Neural progenitor cell (in vitro differentiated cells): Measurements from ENCODE around the gene STRN3. TPM values are rescaled to one million over a fixed set of nuclear protein-coding genes. Genes with fewer than 3 reads are reported as not detected.

Experiments used
- DNase-seq: peaks from one replicate; pipeline ENCODE4 v3.0.0-alpha.2; 2016; ENCODE audit warnings: low spot score
- H2AFZ ChIP-seq: fragments of 200-600 bp; sonication (generic); replicated peaks from 2 replicates; pipeline ENCODE4 v1.6.1; 2016; ENCODE audit warnings: antibody characterized with exemption
- H3F3A ChIP-seq: fragments of 200-600 bp; sonication (generic); 2 replicates; pipeline ENCODE4 v1.6.1; 2016; ENCODE audit warnings: antibody characterized with exemption, low read depth
- H3K27ac ChIP-seq: fragments of 200-600 bp; sonication (generic); 2 replicates; pipeline ENCODE4 v1.5.1; 2016; ENCODE audit warnings: mild to moderate bottlenecking
- H3K27me3 ChIP-seq: fragments of 200-600 bp; sonication (generic); 2 replicates; pipeline ENCODE4 v1.6.1; 2016; ENCODE audit warnings: mild to moderate bottlenecking, moderate library complexity
- H3K36me3 ChIP-seq: fragments of 200-600 bp; sonication (generic); 2 replicates; pipeline ENCODE4 v1.5.1; 2016
- H3K4me1 ChIP-seq: fragments of 200-600 bp; sonication (generic); 2 replicates; pipeline ENCODE4 v1.6.1; 2016; ENCODE audit warnings: mixed run types
- H3K4me2 ChIP-seq: fragments of 200-600 bp; sonication (generic); 2 replicates; pipeline ENCODE4 v1.6.1; 2016
- H3K4me3 ChIP-seq: fragments of 200-600 bp; sonication (generic); 2 replicates; pipeline ENCODE4 v1.5.1; 2016
- H3K79me2 ChIP-seq: fragments of 200-600 bp; sonication (generic); 2 replicates; pipeline ENCODE4 v1.6.1; 2016; ENCODE audit warnings: low read depth
- H3K9ac ChIP-seq: fragments of 200-600 bp; sonication (generic); 2 replicates; pipeline ENCODE4 v1.6.1; 2016
- H3K9me3 ChIP-seq: fragments of 200-600 bp; sonication (generic); 2 replicates; pipeline ENCODE4 v1.5.1; 2016; ENCODE audit warnings: low read depth
- H4K20me1 ChIP-seq: fragments of 200-600 bp; sonication (generic); 2 replicates; pipeline ENCODE4 v1.6.1; 2016; ENCODE audit warnings: low read depth
- H3K27ac Mint-ChIP-seq: 3 replicates; pipeline ENCODE4 v1.8.0; 2021; ENCODE audit warnings: mixed read lengths
- H3K27me3 Mint-ChIP-seq: 2 replicates; pipeline ENCODE4 v1.8.0; 2022; ENCODE audit warnings: low read depth, mild to moderate bottlenecking, inconsistent platforms, moderate library complexity, mixed read lengths; ENCODE audit not compliant: insufficient read depth
- H3K36me3 Mint-ChIP-seq: 3 replicates; pipeline ENCODE4 v1.8.0; 2021; ENCODE audit warnings: mixed read lengths
- H3K4me1 Mint-ChIP-seq: 3 replicates; pipeline ENCODE4 v1.8.0; 2021; ENCODE audit warnings: mixed read lengths
- H3K4me3 Mint-ChIP-seq: 3 replicates; pipeline ENCODE4 v1.8.0; 2021; ENCODE audit warnings: mild to moderate bottlenecking, moderate library complexity, mixed read lengths
- H3K9me3 Mint-ChIP-seq: 3 replicates; pipeline ENCODE4 v1.8.0; 2020; ENCODE audit warnings: mixed read lengths
- CTCF ChIP-seq: fragments of 200-600 bp; sonication (generic); IDR thresholded peaks from 2 replicates; pipeline ENCODE4 v1.5.1; 2017; ENCODE audit warnings: antibody characterized with exemption, mild to moderate bottlenecking
- EZH2 ChIP-seq: fragments of 200-600 bp; sonication (generic); IDR thresholded peaks from 2 replicates; pipeline ENCODE4 v1.6.1; 2017; ENCODE audit warnings: antibody characterized with exemption, mild to moderate bottlenecking, moderate library complexity
- EZH2phosphoT487 ChIP-seq: fragments of 200-600 bp; sonication (generic); IDR thresholded peaks from 2 replicates; pipeline ENCODE4 v1.6.1; 2017; ENCODE audit warnings: antibody characterized with exemption
- total RNA-seq: library from RNA; depleted of rRNA; stranded (reverse); fragments of >200 nt; gene quantifications from 2 replicates; pipeline ENCODE4 v1.2.3, GENCODE V29; 2015; ENCODE audit warnings: low replicate concordance

The STRN3 gene
- total RNA-seq, 1 donor from 2014 or later, result 104 TPM

GRCh38 chr14:31000629-31001338, 25.4 kb downstream of the STRN3 start:
- H4K20me1 ChIP-seq, result peaks cover 75% of the 10 kb centered on the region
- peaks cover 15% of the 10 kb centered on the region for H3K4me1 Mint-ChIP-seq

GRCh38 chr14:30999038-30999773, 27.0 kb downstream of the STRN3 start:
- Histone ChIP-seq H3K27ac (no peak overlapping the region), H3K9me3 (peaks cover 20% of the 10 kb centered on the region), H3K36me3 (peaks cover 11% of the 10 kb centered on the region), H3F3A (peaks cover 42% of the 10 kb centered on the region), H2AFZ (no peak overlapping the region), H3K79me2 (peaks cover 100% of the 10 kb centered on the region), H3K4me1 (peaks cover 37% of the 10 kb centered on the region), H3K4me2 (no peak overlapping the region), H3K9ac (no peak overlapping the region), H4K20me1 (peaks cover 75% of the 10 kb centered on the region), H3K27me3 (no peaks in the 10 kb centered on the region), H3K4me3 (no peak overlapping the region)
- H3K27me3 Mint-ChIP-seq, result peaks cover 2% of the 10 kb centered on the region
- peaks cover 52% of the 10 kb centered on the region for H3K9me3 Mint-ChIP-seq
- no peak overlapping the region for H3K4me3 Mint-ChIP-seq
- no peak overlapping the region for H3K27ac Mint-ChIP-seq
- H3K4me1 Mint-ChIP-seq, result peaks cover 23% of the 10 kb centered on the region
- DNase-seq, result no peak
- no peak for TF ChIP-seq EZH2phosphoT487
- no peak for TF ChIP-seq CTCF
- TF ChIP-seq EZH2, result no peak
- peaks cover 60% of the 10 kb centered on the region for H3K36me3 Mint-ChIP-seq

More at GRCh38 chr14:31000629-31001338, 25.4 kb downstream of the STRN3 start:
- no peak for DNase-seq
- H3K9ac ChIP-seq, result no peak overlapping the region
- H3K27ac ChIP-seq, result no peak overlapping the region
- H3K9me3 ChIP-seq, result peaks cover 20% of the 10 kb centered on the region
- H3K27ac Mint-ChIP-seq, result no peak overlapping the region
- H3K9me3 Mint-ChIP-seq, result peaks cover 48% of the 10 kb centered on the region
- peaks cover 100% of the 10 kb centered on the region for H3K79me2 ChIP-seq
- no peak overlapping the region for H2AFZ ChIP-seq
- peaks cover 41% of the 10 kb centered on the region for H3F3A ChIP-seq
- peak overlapping the region; percentile 17 for H3K4me2 ChIP-seq
- peaks cover 29% of the 10 kb centered on the region for H3K4me1 ChIP-seq
- H3K36me3 ChIP-seq, result peaks cover 11% of the 10 kb centered on the region
- peaks cover 62% of the 10 kb centered on the region for H3K36me3 Mint-ChIP-seq
- no peaks in the 10 kb centered on the region for H3K27me3 ChIP-seq
- H3K4me3 Mint-ChIP-seq, result no peak overlapping the region
- peaks cover 2% of the 10 kb centered on the region for H3K27me3 Mint-ChIP-seq
- H3K4me3 ChIP-seq, result no peak overlapping the region
- TF ChIP-seq EZH2 (no peak), CTCF (no peak), EZH2phosphoT487 (no peak)

- peaks cover 50% of the 10 kb centered on the region for H3K9me3 Mint-ChIP-seq
Observed at GRCh38 chr14:30998100-30998706, 28.0 kb downstream of the STRN3 start.

More at GRCh38 chr14:30998100-30998706, 28.0 kb downstream of the STRN3 start:
- peaks cover 23% of the 10 kb centered on the region for H3K4me1 Mint-ChIP-seq
- peaks cover 2% of the 10 kb centered on the region for H3K27me3 Mint-ChIP-seq
- TF ChIP-seq EZH2phosphoT487 (no peak), EZH2 (no peak), CTCF (no peak)
- Histone ChIP-seq H3K79me2 (peaks cover 100% of the 10 kb centered on the region), H3K9ac (no peak overlapping the region), H3K27ac (peak overlapping the region; percentile 5), H4K20me1 (peaks cover 75% of the 10 kb centered on the region), H3K4me3 (no peak overlapping the region), H3K27me3 (no peaks in the 10 kb centered on the region), H3F3A (peaks cover 42% of the 10 kb centered on the region), H2AFZ (no peak overlapping the region), H3K9me3 (peaks cover 20% of the 10 kb centered on the region), H3K36me3 (peaks cover 11% of the 10 kb centered on the region), H3K4me2 (no peak overlapping the region), H3K4me1 (peaks cover 37% of the 10 kb centered on the region)
- DNase-seq, result no peak
- no peak overlapping the region for H3K27ac Mint-ChIP-seq
- peaks cover 56% of the 10 kb centered on the region for H3K36me3 Mint-ChIP-seq
- no peak overlapping the region for H3K4me3 Mint-ChIP-seq
